HEK293 (cell line): ENCODE data around the gene SARNP.

Experiments
- CTCF ChIA-PET: fragments of 350-600 bp; formaldehyde crosslinking; extraction: SDS; loops from one replicate; lab custom pipeline; 2021; ENCODE audit warnings: antibody characterized with exemption; lab: Yijun Ruan, JAX
- POLR2A ChIA-PET: fragments of 300-600 bp; formaldehyde crosslinking; extraction: SDS; loops from one replicate; lab custom pipeline; 2020; ENCODE audit warnings: antibody characterized with exemption, inconsistent platforms; lab: Yijun Ruan, JAX
- H3K27ac ChIP-seq: fragments of 200-500 bp; sonication (Bioruptor generic); 2 replicates; pipeline ENCODE4 v1.5.1; 2014; ENCODE audit warnings: low read depth, low read length, control low read depth, inconsistent platforms; ENCODE audit errors: extremely low read depth
- H3K36me3 ChIP-seq, 2 experiments: fragments of 200-500 bp in 1 of 2; sonication (Bioruptor generic) in 1 of 2; 1 replicate in 1 of 2; 2 replicates in 1 of 2; pipeline ENCODE4 v1.5.1; 2014 to 2017; ENCODE audit warnings: inconsistent platforms in 2 of 2, low read length in 2 of 2; ENCODE audit not compliant: control insufficient read depth in 2 of 2, insufficient read depth in 1 of 2
- H3K4me1 ChIP-seq: fragments of 200-500 bp; sonication (Bioruptor generic); 2 replicates; pipeline ENCODE4 v1.5.1; 2014; ENCODE audit warnings: mild to moderate bottlenecking, low read length, inconsistent platforms; ENCODE audit not compliant: control insufficient read depth, insufficient read depth
- H3K4me3 ChIP-seq: 2 replicates; pipeline ENCODE4 v1.5.1; 2011; ENCODE audit warnings: low read depth, mild to moderate bottlenecking, control low read depth, low read length, moderate library complexity
- H3K9me3 ChIP-seq: fragments of 200-500 bp; sonication (Bioruptor generic); 2 replicates; pipeline ENCODE4 v1.5.1; 2014; ENCODE audit warnings: low read depth, low read length, inconsistent platforms; ENCODE audit not compliant: control insufficient read depth, insufficient read depth
- MEIS1 ChIP-seq: sonication (generic); formaldehyde crosslinking; IDR thresholded peaks from 2 replicates; pipeline ENCODE4 v1.8.1; 2022; ENCODE audit warnings: missing genetic modification reagents, mild to moderate bottlenecking, borderline replicate concordance
- MZF1 ChIP-seq: fragments of 450-650 bp; formaldehyde crosslinking; IDR thresholded peaks from 2 replicates; pipeline ENCODE4 v1.5.1; 2017; ENCODE audit warnings: missing biosample characterization, missing genetic modification characterization, borderline replicate concordance
- OVOL3 ChIP-seq: fragments of 450-650 bp; formaldehyde crosslinking; IDR thresholded peaks from 2 replicates; pipeline ENCODE4 v1.5.1; 2016; ENCODE audit warnings: missing biosample characterization, missing genetic modification characterization
- SALL2 ChIP-seq: fragments of 450-650 bp; formaldehyde crosslinking; IDR thresholded peaks from 2 replicates; pipeline ENCODE4 v1.5.0; 2017; ENCODE audit warnings: missing biosample characterization, mild to moderate bottlenecking, missing genetic modification characterization, borderline replicate concordance
- SP2 ChIP-seq: fragments of 450-650 bp; formaldehyde crosslinking; IDR thresholded peaks from 2 replicates; pipeline ENCODE4 v1.5.1; 2016; ENCODE audit warnings: missing biosample characterization, missing genetic modification characterization
- SP3 ChIP-seq: fragments of 450-650 bp; formaldehyde crosslinking; IDR thresholded peaks from 2 replicates; pipeline ENCODE4 v1.5.1; 2016; ENCODE audit warnings: missing biosample characterization, missing genetic modification characterization
- SP7 ChIP-seq: fragments of 450-650 bp; formaldehyde crosslinking; IDR thresholded peaks from 2 replicates; pipeline ENCODE4 v1.5.1; 2016; ENCODE audit warnings: missing biosample characterization, missing genetic modification characterization
- YY1 ChIP-seq: fragments of 450-650 bp; formaldehyde crosslinking; IDR thresholded peaks from 2 replicates; pipeline ENCODE4 v1.5.1; 2018; ENCODE audit warnings: missing biosample characterization, missing genetic modification characterization
- ZBTB7A ChIP-seq: fragments of 450-650 bp; formaldehyde crosslinking; IDR thresholded peaks from 2 replicates; pipeline ENCODE4 v1.5.1; 2016; ENCODE audit warnings: low read depth, missing biosample characterization, missing genetic modification characterization
- ZFP69B ChIP-seq: fragments of 450-650 bp; formaldehyde crosslinking; IDR thresholded peaks from 2 replicates; pipeline ENCODE4 v1.5.1; 2016; ENCODE audit warnings: missing biosample characterization, missing genetic modification characterization
- ZNF132 ChIP-seq: fragments of 450-650 bp; formaldehyde crosslinking; IDR thresholded peaks from 2 replicates; pipeline ENCODE4 v1.5.1; 2017; ENCODE audit warnings: missing biosample characterization, missing genetic modification characterization, borderline replicate concordance
- ZNF138 ChIP-seq: fragments of 450-650 bp; formaldehyde crosslinking; IDR thresholded peaks from 2 replicates; pipeline ENCODE4 v1.5.1; 2016; ENCODE audit warnings: missing biosample characterization, missing genetic modification characterization, borderline replicate concordance
- ZNF292 ChIP-seq: fragments of 450-650 bp; formaldehyde crosslinking; IDR thresholded peaks from 2 replicates; pipeline ENCODE4 v1.5.1; 2016; ENCODE audit warnings: low read depth, missing biosample characterization, missing genetic modification characterization, borderline replicate concordance
- ZNF391 ChIP-seq: fragments of 450-650 bp; formaldehyde crosslinking; IDR thresholded peaks from 2 replicates; pipeline ENCODE4 v1.5.1; 2016; ENCODE audit warnings: low read depth, missing biosample characterization, missing genetic modification characterization, borderline replicate concordance
- ZNF404 ChIP-seq: fragments of 450-650 bp; formaldehyde crosslinking; IDR thresholded peaks from 2 replicates; pipeline ENCODE4 v1.5.1; 2017; ENCODE audit warnings: missing biosample characterization, missing genetic modification characterization
- ZNF423 ChIP-seq: fragments of 450-650 bp; formaldehyde crosslinking; IDR thresholded peaks from 2 replicates; pipeline ENCODE4 v1.5.1; 2016; ENCODE audit warnings: missing biosample characterization, missing genetic modification characterization
- ZNF433 ChIP-seq: fragments of 450-650 bp; formaldehyde crosslinking; IDR thresholded peaks from 2 replicates; pipeline ENCODE4 v1.5.1; 2016; ENCODE audit warnings: missing biosample characterization, missing genetic modification characterization, low read depth
- ZNF610 ChIP-seq: fragments of 450-650 bp; formaldehyde crosslinking; IDR thresholded peaks from 2 replicates; pipeline ENCODE4 v1.5.1; 2016; ENCODE audit warnings: missing biosample characterization, missing genetic modification characterization, borderline replicate concordance
- ZNF629 ChIP-seq: fragments of 450-650 bp; formaldehyde crosslinking; IDR thresholded peaks from 2 replicates; pipeline ENCODE4 v1.5.1; 2017; ENCODE audit warnings: missing biosample characterization, missing genetic modification characterization
- ZNF658 ChIP-seq: fragments of 450-650 bp; formaldehyde crosslinking; IDR thresholded peaks from 2 replicates; pipeline ENCODE4; 2016; ENCODE audit warnings: missing biosample characterization, missing genetic modification characterization
- ZNF664 ChIP-seq: fragments of 450-650 bp; formaldehyde crosslinking; IDR thresholded peaks from 2 replicates; pipeline ENCODE4 v1.5.1; 2016; ENCODE audit warnings: missing biosample characterization, missing genetic modification characterization
- ZNF692 ChIP-seq: fragments of 450-650 bp; formaldehyde crosslinking; IDR thresholded peaks from 2 replicates; pipeline ENCODE4 v1.5.1; 2016; ENCODE audit warnings: missing biosample characterization, missing genetic modification characterization
- ZNF701 ChIP-seq: fragments of 450-650 bp; formaldehyde crosslinking; IDR thresholded peaks from 2 replicates; pipeline ENCODE4 v1.5.1; 2016; ENCODE audit warnings: missing biosample characterization, missing genetic modification characterization
- ZNF791 ChIP-seq: fragments of 450-650 bp; formaldehyde crosslinking; IDR thresholded peaks from 2 replicates; pipeline ENCODE4 v1.5.1; 2016; ENCODE audit warnings: missing biosample characterization, missing genetic modification characterization
- ZSCAN16 ChIP-seq: fragments of 450-650 bp; formaldehyde crosslinking; IDR thresholded peaks from 2 replicates; pipeline ENCODE4 v1.5.1; 2016; ENCODE audit warnings: missing biosample characterization, missing genetic modification characterization
- ZSCAN23 ChIP-seq: fragments of 450-650 bp; formaldehyde crosslinking; IDR thresholded peaks from 2 replicates; pipeline ENCODE4 v1.5.1; 2016; ENCODE audit warnings: missing biosample characterization, missing genetic modification characterization
- ZSCAN5A ChIP-seq: fragments of 450-650 bp; formaldehyde crosslinking; IDR thresholded peaks from 2 replicates; pipeline ENCODE4 v1.5.1; 2016; ENCODE audit warnings: missing biosample characterization, missing genetic modification characterization
- TF ChIP-seq, protein P1 (sequence below): fragments of 450-650 bp; formaldehyde crosslinking; conservative IDR thresholded peaks from 2 replicates; pipeline ENCODE4 v1.5.1; 2016; ENCODE audit warnings: low read depth, missing biosample characterization, missing genetic modification characterization
- TF ChIP-seq, protein P2 (sequence below): fragments of 450-650 bp; formaldehyde crosslinking; IDR thresholded peaks from 2 replicates; pipeline ENCODE4 v1.5.1; 2016; ENCODE audit warnings: missing biosample characterization, missing genetic modification characterization

SARNP gene

DNA sequence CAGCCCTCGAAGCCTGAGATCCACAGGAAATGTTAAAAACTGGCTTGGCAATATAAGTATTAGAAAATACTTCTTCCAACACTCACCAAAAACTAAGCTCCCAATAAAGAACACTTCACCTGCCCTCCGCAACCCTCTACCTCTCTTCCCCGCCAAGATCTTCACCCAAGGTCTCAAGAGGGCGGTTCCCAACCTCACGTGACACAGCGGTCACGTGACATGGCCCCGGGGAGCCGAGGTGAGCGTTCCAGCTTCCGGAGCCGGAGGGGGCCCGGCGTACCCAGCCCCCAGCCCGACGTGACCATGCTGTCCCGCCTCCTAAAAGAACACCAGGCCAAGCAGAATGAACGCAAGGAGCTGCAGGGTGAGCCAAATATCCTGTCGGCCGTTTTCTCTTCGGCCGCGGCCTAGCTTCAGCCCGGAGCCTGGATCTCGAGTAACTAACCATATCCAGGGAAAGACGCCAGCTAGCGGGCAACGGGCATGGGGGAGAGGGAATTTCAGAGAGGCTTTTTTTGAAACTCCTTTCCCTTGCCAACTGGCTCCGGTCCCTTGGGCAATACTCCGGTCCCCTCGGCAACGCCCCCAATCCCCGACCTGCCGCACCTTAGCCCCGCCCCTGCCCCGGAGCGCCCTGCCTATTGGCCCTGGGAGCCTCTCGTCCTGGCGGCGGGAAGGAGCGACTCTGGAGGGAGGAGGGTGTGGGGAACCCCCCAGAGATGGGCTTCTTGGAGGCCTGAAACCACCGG is 101.5 kb downstream of the SARNP start, which contains the start of gene BLOC1S1:
Gene BLOC1S1 (plus strand): TSS at position 214 of the 749 bp plus-strand sequence. CDS start 6 bp downstream, at position 220.
- peak within 1 kb of the TSS; percentile 77 for H3K27ac ChIP-seq
- peaks cover 13% of the 10 kb centered on the region; the same call in 1 of the 2 replicates for H3K4me1 ChIP-seq
- H3K36me3 ChIP-seq: peaks cover 0 to 20% of the 10 kb centered on the region in 2 experiments; a peak in 1 of 3 replicates
- H3K9me3 ChIP-seq: no peaks in the 10 kb centered on the region
- ChIA-PET CTCF (interaction anchor here (0.6 to 3.0 kb wide), 10 partner anchors 10 to 281 kb away, joined by 3 to 21 read pairs (median 3); a partner anchor contains a TSS), POLR2A (interaction anchor here (1.0 to 2.7 kb wide), 7 partner anchors 9 to 102 kb away, joined by 3 to 17 read pairs (median 4); partner anchors contain the start of genes CD63, ORMDL2 and SARNP)
- H3K4me3 ChIP-seq: peak within 1 kb of the TSS; percentile 83
- TF ChIP-seq, protein P1, sequence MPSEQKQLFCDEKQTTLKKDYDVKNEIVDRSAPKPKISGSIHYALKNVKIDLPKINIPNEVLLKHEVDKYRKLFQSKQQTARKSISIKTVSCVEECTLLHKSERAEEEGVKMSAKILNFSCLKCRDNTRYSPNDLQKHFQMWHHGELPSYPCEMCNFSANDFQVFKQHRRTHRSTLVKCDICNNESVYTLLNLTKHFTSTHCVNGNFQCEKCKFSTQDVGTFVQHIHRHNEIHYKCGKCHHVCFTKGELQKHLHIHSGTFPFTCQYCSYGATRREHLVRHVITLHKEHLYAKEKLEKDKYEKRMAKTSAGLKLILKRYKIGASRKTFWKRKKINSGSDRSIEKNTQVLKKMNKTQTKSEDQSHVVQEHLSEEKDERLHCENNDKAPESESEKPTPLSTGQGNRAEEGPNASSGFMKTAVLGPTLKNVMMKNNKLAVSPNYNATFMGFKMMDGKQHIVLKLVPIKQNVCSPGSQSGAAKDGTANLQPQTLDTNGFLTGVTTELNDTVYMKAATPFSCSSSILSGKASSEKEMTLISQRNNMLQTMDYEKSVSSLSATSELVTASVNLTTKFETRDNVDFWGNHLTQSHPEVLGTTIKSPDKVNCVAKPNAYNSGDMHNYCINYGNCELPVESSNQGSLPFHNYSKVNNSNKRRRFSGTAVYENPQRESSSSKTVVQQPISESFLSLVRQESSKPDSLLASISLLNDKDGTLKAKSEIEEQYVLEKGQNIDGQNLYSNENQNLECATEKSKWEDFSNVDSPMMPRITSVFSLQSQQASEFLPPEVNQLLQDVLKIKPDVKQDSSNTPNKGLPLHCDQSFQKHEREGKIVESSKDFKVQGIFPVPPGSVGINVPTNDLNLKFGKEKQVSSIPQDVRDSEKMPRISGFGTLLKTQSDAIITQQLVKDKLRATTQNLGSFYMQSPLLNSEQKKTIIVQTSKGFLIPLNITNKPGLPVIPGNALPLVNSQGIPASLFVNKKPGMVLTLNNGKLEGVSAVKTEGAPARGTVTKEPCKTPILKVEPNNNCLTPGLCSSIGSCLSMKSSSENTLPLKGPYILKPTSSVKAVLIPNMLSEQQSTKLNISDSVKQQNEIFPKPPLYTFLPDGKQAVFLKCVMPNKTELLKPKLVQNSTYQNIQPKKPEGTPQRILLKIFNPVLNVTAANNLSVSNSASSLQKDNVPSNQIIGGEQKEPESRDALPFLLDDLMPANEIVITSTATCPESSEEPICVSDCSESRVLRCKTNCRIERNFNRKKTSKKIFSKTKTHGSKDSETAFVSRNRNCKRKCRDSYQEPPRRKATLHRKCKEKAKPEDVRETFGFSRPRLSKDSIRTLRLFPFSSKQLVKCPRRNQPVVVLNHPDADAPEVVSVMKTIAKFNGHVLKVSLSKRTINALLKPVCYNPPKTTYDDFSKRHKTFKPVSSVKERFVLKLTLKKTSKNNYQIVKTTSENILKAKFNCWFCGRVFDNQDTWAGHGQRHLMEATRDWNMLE (tag by site-specific recombination): peak; percentile 70
- 0 out of 2 replicates have a peak, but pooled peaks have one; percentile 59 for TF ChIP-seq ZNF701 (tag by site-specific recombination)
- TF ChIP-seq ZNF132 (tag by site-specific recombination): no peak
- TF ChIP-seq, protein P2, sequence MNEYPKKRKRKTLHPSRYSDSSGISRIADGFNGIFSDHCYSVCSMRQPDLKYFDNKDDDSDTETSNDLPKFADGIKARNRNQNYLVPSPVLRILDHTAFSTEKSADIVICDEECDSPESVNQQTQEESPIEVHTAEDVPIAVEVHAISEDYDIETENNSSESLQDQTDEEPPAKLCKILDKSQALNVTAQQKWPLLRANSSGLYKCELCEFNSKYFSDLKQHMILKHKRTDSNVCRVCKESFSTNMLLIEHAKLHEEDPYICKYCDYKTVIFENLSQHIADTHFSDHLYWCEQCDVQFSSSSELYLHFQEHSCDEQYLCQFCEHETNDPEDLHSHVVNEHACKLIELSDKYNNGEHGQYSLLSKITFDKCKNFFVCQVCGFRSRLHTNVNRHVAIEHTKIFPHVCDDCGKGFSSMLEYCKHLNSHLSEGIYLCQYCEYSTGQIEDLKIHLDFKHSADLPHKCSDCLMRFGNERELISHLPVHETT: peak; percentile 95
- no peak for TF ChIP-seq ZNF404 (tag by site-specific recombination)
- TF ChIP-seq ZFP69B (tag by site-specific recombination): peak; percentile 72
- TF ChIP-seq ZBTB7A (tag by site-specific recombination): peak; percentile 92
- TF ChIP-seq ZNF433 (tag by site-specific recombination): no peak
- TF ChIP-seq ZSCAN5A: peak; percentile 82; the same call in 1 of the 2 replicates
- TF ChIP-seq ZNF692: peak; percentile 89
- TF ChIP-seq ZNF610 (tag by site-specific recombination): peak; percentile 95
- peak; percentile 51; the same call in 1 of the 2 replicates for TF ChIP-seq ZNF664 (tag by site-specific recombination)
- TF ChIP-seq MZF1 (tag by site-specific recombination): peak; percentile 62; the same call in 1 of the 2 replicates
- no peak for TF ChIP-seq SALL2
- peak; percentile 94 for TF ChIP-seq SP3
- TF ChIP-seq ZNF658 (tag by site-specific recombination): no peak
- TF ChIP-seq ZSCAN16 (tag by site-specific recombination): 0 out of 2 replicates have a peak, but pooled peaks have one; percentile 41
- TF ChIP-seq OVOL3 (tag by site-specific recombination): peak; percentile 89
- TF ChIP-seq ZSCAN23 (tag by site-specific recombination): peak; percentile 69
- TF ChIP-seq ZNF629 (tag by site-specific recombination): peak; percentile 85
- TF ChIP-seq YY1 (tag by site-specific recombination): peak; percentile 77
- TF ChIP-seq MEIS1: no peak
- 0 out of 2 replicates have a peak, but pooled peaks have one; percentile 18 for TF ChIP-seq ZNF292 (tag by site-specific recombination)
- no peak for TF ChIP-seq ZNF791 (tag by site-specific recombination)
- peak; percentile 86 for TF ChIP-seq SP2 (tag by site-specific recombination)
- TF ChIP-seq ZNF138 (tag by site-specific recombination): no peak
- TF ChIP-seq ZNF391 (tag by site-specific recombination): peak; percentile 95; the same call in 1 of the 2 replicates
- TF ChIP-seq SP7 (tag by site-specific recombination): peak; percentile 93
- TF ChIP-seq ZNF423 (tag by site-specific recombination): peak; percentile 81
